HG03439 (cell line): ENCODE results near the gene NLRX1.
"Not testable (repeated sequence)": the region's sequence is repeated elsewhere in the genome, so short reads cannot be mapped to it uniquely, and the experiment has no call there.

Experiments
- ATAC-seq: cut with Tn5 transposase; IDR thresholded peaks from one replicate; pipeline ENCODE4 v1.9.1; 2021; ENCODE audit warnings: mild to moderate bottlenecking, moderate library complexity; ENCODE audit not compliant: unreplicated experiment

NLRX1 gene, protein sequence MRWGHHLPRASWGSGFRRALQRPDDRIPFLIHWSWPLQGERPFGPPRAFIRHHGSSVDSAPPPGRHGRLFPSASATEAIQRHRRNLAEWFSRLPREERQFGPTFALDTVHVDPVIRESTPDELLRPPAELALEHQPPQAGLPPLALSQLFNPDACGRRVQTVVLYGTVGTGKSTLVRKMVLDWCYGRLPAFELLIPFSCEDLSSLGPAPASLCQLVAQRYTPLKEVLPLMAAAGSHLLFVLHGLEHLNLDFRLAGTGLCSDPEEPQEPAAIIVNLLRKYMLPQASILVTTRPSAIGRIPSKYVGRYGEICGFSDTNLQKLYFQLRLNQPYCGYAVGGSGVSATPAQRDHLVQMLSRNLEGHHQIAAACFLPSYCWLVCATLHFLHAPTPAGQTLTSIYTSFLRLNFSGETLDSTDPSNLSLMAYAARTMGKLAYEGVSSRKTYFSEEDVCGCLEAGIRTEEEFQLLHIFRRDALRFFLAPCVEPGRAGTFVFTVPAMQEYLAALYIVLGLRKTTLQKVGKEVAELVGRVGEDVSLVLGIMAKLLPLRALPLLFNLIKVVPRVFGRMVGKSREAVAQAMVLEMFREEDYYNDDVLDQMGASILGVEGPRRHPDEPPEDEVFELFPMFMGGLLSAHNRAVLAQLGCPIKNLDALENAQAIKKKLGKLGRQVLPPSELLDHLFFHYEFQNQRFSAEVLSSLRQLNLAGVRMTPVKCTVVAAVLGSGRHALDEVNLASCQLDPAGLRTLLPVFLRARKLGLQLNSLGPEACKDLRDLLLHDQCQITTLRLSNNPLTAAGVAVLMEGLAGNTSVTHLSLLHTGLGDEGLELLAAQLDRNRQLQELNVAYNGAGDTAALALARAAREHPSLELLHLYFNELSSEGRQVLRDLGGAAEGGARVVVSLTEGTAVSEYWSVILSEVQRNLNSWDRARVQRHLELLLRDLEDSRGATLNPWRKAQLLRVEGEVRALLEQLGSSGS

DNA sequence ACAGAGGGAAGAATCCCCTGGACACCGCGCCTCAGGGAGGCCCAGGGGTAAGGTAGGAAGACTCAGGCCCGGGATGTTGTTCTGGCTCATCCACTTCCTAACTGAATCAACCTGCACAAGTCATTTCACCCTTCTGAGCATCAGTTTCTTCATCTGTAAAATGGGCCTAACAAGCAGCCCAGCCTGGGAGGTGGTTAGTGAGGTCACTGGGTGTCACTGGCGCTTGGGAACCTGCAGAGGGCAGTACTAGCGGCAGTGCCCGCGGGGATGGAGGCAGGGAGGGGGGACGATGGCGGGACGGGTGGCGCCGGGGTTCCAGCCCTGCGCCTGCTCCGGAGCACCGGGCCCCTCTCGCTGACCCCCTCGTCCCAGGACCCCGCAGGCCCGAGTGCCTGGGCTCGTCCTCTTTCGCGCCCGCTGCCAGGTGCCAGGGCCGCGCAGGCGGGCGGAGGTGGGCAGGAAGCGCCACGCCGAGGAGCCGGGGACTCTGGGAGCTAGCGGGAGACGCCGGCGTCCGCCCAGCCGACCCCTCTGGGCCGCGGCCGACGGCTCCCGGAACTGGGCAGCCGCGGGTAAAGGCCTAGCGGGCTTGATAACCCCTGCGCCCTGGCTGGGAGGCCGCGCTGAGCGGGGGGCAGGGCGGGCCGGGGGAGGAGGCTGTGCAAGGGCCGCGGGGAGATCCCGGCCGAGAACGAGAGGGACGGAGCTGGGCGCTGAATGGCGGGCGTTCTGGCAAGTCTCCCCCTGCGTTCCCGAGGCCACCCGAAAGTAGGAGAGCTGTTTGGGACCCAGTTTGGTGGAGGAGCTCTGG, at the start of gene NLRX1:
Gene NLRX1 (plus strand): TSS at position 255 of the 811 bp plus-strand sequence. CDS start 2,679 bp downstream, outside the sequence.
- peak; percentile 83 for ATAC-seq

DNA sequence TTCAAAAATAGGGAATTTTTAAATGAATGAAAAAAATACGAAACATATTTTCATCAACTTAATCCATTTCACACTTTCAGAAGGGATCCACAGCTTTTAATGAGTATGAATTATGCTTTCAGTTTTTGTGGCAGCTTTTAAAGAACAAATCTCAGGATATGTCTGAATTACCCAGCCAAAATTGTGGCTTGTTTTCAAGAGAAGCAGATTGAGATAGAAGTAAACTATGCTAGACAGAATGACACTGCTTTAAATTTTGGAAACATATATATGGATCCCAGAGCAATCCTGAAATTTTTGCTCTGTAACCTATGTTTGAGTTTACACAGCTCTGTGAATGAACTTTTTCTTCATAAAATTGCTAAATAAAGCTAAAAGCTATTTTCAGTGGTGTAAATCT, 49.6 kb upstream of the NLRX1 start:
- no peak for ATAC-seq

DNA sequence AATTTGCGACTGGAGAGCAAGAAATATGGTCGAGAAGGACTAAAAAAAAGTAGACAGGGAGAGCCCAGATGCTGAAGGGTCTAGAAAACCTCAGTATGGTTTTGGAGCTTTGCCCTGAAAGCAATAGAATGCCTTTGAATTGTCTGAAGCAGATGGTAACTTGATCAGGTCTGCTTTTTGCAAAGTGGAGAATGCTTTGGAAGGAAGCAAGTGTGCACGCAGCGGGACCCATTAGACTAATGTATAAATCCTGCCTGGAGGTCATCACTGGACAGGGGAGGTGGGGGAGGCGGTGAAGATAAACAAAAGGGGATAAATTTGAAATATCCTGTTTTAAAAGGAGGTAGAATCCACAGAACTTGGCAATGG, 47.9 kb upstream of the NLRX1 start:
- no peak for ATAC-seq

DNA sequence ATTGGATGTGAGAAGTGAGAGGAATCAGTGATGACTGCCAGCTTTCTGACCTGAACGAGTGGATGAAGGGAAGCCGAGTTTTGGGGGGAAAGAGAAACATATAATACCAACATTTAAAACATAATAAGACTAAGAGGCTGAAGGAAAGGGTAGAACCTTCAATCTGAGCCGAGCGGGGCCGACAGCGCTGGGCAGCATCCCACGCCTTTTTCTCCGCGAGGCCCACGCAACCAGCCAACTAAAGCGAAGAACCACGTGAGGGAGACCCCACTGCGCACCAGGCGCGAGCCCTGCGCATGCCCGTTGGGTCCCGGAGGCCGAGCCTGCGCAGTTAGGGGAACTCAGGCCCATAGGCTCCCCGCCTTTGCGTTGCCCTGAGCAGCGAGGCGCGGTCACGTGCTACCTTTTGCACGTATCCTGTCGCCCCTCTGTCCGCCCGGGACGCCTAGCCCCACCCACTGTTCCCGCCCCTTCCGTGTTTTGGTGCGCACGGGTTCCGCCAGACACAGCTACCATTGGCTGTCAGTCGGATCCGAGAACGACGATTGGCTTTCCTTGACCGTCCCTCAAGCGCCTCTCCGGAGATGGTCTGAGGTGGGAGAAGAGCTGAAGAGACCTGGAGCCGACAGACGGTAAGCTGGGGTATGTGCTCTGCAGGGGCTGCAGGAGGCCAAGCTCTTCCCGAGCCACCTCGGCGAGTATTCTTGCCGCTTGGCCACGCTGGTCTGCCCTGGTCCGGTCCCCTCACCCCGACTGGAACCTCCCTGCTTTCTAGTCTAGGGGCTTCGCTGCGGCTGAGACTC, 47.3 kb upstream of the NLRX1 start, which contains the start of gene HINFP:
Gene HINFP (plus strand): TSS at position 573 of the 803 bp plus-strand sequence. CDS start 5,365 bp downstream, outside the sequence.
- peak; percentile 93 for ATAC-seq

DNA sequence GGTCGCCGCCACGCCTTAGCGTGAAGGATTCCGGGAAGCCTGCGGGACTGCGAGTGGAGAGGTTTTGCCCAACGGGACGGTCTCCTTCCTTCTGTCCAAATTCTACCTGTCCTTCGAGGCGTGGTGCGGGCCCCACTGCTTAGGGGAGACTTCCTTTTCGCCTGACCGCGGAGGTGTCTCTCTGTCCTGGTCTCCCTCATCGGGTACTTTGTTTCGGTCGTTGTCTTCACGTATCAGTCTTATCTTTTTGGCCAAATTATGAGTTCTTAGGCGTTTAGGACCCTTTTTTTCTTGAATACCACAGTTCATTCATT, 46.8 kb upstream of the NLRX1 start:
- peak; percentile 7 for ATAC-seq

DNA sequence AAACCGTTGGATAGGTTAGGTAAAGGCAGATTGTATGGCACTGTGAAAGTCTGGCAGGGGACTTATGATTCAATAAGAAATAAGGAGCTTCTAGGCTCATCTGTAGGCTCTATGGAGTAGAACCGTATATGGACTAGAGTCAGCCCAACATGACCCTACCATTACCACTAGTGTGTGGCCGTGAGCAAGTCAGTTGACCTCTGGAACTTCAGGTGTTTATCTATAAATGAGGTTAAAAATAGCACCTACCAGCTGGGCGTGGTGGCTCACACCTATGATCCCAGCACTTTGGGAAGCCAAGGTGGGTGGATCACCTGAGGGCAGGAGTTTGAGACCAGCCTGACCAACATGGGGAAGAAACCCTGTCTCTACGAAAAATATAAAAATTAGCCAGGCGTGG, 42.7 kb upstream of the NLRX1 start:
- ATAC-seq, result no peak

DNA sequence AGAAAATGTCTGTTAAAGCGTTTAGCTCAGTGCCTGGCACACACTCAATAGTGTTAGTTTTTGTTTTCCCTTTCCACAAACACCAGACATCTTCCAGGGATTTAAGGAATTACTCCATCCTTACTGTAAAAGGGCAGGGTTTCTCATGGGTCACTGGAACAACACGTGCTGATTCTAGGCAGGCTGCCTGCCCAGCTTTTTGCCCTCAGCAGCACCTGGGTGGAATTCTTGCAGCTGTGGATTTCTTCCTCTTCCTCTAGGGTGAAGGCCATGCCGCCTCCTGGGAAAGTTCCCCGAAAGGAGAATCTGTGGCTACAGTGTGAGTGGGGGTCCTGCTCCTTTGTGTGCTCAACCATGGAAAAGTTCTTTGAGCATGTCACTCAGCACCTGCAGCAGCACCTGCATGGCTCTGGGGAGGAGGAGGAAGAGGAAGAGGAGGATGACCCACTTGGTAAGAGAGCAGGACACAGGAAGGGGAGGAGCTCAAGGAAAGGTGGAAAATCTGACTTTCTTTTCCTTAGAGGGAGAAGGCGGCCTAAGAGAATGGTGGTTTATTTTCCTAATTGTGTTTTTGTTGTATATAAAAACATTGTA, 41.8 kb upstream of the NLRX1 start:
- ATAC-seq, result no peak

DNA sequence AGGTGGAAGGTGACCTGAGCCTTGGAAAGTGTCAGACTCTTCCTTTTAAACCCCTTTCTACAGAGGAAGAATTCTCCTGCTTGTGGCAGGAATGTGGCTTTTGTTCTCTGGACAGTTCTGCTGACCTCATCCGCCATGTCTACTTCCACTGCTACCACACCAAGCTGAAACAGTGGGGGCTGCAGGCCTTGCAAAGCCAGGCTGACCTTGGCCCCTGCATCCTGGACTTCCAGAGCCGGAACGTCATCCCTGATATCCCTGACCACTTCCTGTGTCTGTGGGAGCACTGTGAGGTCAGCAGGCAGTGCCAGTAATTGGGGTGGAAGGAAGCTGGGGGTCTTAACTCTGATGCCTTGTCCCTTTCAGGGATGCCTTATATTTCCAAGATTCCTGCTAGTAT, 37.9 kb upstream of the NLRX1 start:
- ATAC-seq, result no peak

DNA sequence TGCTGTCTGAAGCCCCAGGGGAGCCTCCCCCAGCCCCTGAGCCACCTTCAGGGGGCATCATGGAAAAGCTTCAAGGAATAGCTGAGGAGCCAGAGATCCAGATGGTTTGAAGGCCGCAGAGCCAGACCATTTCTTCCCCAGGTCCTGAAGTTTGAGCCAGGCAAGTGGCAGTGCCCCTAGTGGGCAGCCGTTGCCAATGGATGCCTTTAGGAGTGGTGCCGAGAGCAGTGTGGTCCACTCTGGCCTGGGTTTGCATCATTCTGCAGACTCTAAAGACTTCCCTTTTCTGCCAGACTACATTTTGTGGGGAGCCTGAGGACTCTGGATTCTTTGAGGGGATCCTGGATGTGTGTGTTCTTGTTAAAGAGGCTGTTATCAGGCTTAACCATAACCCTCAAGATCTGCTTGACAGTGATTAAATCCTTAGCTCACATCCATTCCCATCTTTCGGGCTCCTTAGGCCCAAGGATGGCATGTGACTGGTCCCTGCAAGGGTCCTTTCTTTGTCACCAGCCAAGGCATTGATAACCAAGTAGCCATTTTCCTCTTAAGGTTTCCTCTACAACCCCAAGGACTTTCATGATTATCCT, 34.0 kb upstream of the NLRX1 start:
- ATAC-seq, result no peak

DNA sequence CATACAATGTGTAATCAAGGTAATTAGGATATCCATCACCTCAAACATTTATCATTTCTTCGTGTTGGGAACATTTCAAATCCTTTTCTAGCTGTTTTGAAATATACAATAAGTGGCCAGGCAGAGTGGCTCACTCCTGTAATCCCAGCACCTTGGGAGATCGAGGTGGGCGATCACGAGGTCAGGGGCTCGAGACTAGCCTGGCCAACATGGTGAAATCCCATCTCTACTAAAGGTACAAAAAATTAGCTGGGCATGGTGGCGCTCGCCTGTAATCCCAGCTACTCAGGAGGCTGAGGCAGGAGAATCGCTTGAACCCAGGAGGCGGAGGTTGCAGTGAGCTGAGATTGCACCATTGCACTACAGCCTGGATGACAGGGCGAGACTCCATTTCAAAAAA, 29.2 kb upstream of the NLRX1 start:
- ATAC-seq, result not testable (repeated sequence)

DNA sequence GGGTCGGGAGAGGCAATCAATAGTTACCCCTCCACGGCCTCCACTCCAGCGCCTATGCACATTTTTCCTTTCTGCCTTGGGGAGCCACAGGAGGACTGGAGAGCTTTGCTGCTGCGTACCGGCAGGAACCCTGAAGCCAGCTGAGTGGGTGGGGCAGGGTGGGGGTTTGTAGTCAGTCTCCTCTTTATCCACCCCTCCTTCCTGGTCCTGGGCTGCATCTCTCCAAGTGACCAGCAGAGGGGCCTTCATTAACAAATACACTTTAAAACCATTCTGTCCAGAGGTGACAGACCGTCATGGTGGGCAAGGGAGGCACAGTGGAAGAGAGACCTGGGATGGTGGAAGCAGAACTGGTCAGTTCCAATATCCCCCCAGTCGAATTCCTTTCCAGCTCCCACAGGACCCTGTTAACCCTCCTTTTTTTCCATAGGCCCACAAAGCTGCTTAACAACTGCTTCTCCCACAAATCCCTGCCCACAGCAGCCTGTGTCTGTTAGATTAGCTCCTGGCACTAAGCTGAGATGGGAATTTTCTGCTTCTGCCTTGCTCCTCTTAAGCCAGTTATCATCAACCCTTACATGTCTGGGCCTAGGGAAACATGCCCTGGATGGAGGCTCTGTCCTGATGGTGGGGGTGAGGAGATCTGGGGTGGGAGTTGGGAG, 23.6 kb upstream of the NLRX1 start:
- ATAC-seq, result no peak

DNA sequence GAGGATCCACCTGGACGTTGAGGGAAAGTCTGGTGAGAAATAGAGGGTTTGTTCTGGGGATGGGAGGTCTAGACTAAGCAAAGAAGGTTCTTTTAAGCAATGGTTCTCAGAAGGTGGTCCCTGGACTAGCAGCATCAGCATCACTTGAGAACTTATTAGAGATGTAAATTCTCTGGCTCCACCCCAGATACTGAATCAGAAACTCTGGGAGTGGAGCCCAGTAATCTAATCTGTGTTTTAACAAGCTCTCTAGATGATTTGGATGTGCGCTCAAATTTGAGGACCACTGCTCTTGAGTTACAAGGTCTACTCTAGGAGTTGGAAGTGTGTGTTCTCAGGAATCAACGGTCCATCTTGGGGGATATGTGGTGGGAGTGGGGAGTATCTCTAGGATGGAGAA, 23.0 kb upstream of the NLRX1 start:
- no peak for ATAC-seq

DNA sequence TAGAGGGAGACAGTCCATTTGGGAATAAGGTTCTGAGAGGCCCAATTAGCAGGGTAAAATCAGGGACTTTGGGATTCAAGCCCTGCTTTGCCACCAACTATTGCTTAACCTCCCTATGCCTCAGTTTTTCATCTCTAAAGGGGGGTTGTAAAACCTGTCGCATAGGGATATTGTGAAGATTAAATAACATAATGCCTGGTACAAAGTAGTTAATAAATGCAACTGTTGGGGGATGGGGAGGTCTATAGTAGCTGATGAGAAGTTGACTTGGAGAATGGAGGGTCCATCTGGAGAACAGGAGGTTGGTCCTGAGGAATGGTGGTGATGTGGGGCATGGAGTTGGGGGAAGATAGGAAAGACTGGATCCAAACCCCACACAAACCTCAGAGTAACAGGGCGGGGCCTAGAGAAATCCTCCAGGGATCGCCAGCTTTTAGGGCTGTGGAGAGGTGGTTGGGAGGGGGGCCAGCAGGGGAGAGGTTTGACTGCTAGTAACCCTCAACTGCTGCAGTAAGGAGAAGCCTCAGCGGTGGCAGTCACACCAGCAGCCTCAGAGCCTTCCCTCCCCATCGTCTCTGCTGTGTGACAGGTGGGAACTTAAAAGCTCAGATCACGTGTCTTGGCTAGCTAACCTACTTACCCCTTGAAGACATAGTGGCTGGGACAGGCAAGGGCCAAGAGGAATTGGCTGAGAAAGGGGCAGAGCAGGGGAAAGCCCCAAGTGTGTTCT, 20.8 kb upstream of the NLRX1 start:
- no peak for ATAC-seq

DNA sequence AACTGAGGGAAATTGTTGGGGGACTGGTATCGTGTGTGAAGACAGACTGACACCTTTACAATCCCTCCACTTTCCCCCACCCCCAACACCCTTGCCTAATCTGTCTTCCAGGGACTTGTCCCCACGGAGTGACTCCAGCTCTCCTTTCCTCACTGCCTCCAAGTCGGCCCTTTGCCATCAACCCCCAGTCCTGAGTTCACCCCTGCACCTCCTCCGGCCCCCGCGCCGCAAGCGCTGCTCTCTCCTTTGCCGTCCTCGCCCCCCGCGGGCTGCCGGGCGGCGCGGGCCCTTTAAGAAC, 19.9 kb upstream of the NLRX1 start:
- no peak for ATAC-seq

DNA sequence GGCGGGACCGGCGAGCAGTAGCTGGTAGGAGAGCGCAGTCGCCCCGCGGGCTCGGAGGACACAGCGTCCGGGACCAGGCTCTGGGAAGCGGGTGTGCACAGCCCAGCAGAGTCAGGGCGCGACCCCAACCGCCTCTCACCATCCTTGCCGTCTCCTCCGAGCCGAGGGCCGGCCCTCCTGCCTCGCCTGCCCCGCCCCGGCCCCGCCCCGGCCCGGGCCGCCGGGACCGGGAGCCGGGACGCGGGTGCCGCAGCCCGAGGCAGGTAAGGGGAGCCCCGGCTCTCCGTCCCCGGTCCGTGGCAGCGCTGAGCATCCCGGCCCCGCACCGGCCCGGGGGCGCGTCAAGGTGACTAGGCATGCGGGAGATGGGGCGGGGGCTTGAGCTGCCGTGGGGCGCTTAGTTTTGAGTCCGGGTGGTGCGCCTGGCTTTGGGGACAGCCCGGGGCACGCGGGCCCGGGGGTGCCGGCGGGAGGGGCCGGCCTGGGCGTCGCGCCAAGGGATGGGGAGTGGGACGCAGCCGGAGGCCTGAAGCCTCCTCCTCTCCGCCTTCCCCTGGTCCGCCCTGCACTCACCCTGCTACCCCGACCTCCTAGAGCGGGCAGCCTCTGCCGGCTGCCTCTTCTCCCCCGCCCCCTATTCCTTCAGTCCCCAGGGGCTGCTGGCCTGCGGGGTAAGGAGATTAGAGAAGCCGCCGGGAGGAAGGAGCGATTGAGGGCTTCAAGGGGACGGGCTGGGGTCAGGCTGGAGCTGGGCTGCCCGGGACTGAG, 19.3 kb upstream of the NLRX1 start, which contains the start of gene ABCG4:
Gene ABCG4 (plus strand): TSS at position 35 of the 768 bp plus-strand sequence. CDS start 914 bp downstream, outside the sequence.
- ATAC-seq, result no peak

DNA sequence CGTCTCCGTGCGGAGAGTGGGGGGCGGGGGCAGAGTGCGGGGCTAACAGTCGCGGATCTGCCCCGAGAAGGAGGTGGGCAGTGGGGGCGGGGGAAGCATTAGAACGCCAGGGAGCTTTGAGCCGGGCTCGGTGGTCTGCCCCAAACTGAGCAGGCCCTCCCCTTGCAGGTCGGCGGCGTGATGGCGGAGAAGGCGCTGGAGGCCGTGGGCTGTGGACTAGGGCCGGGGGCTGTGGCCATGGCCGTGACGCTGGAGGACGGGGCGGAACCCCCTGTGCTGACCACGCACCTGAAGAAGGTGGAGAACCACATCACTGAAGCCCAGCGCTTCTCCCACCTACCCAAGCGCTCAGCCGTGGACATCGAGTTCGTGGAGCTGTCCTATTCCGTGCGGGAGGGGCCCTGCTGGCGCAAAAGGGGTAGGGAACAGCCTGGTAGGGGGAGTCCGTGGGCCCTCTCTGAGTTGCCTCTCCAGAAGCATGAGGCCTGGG, 18.7 kb upstream of the NLRX1 start:
- no peak for ATAC-seq

DNA sequence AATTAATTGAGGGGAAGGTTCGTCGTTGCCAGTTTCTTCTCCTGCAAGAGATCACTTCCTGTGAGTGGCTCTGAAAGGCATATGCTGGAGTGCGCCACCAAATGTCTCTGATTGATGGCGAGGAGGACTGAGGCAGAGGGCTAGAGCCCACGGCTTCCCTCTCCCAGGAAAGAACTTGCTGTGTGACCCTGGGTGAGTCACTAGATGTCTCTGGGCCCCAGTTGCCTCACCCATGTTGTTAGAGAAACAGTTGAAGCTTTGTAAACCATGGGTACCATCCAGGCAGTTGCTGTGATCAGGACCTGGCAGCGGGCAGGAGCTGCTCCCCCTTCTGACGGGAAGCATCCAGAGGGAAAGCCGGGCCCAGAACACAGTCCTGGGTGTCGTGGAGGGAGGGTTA, 16.5 kb upstream of the NLRX1 start:
- no peak for ATAC-seq
